HepG2 (cell line): Measurements from ENCODE around the gene XKR7. TPM values are rescaled to one million over a fixed set of nuclear protein-coding genes. Genes with fewer than 3 reads are reported as not detected.

Experiments
- AKAP8 ChIP-seq: sonication (generic); formaldehyde crosslinking; IDR thresholded peaks from 2 replicates; pipeline ENCODE4 v1.5.1; 2020; ENCODE audit warnings: mild to moderate bottlenecking, missing genetic modification reagents
- EED ChIP-seq: sonication (generic); formaldehyde crosslinking; IDR thresholded peaks from 2 replicates; pipeline ENCODE4 v1.5.0; 2020; ENCODE audit warnings: mild to moderate bottlenecking, missing genetic modification reagents
- FOSL2 ChIP-seq: sonication (generic); formaldehyde crosslinking; IDR thresholded peaks from 2 replicates; pipeline ENCODE4 v1.4.0; 2020; ENCODE audit warnings: missing genetic modification reagents
- GFI1 ChIP-seq: sonication (generic); formaldehyde crosslinking; IDR thresholded peaks from 2 replicates; pipeline ENCODE4 v1.5.0; 2020; ENCODE audit warnings: missing genetic modification reagents, mild to moderate bottlenecking, borderline replicate concordance
- GLI4 ChIP-seq: sonication (generic); formaldehyde crosslinking; IDR thresholded peaks from 2 replicates; pipeline ENCODE4 v1.5.1; 2020; ENCODE audit warnings: missing genetic modification reagents, mild to moderate bottlenecking, moderate library complexity, borderline replicate concordance
- HOXD1 ChIP-seq: sonication (generic); formaldehyde crosslinking; IDR thresholded peaks from 2 replicates; pipeline ENCODE4 v1.5.0; 2020; ENCODE audit warnings: missing genetic modification reagents
- MAZ ChIP-seq, 2 experiments: sonication (generic) in 1 of 2; formaldehyde crosslinking in 1 of 2; IDR thresholded peaks; 2 replicates each; pipeline versions ENCODE4 v1.5.0 to v1.6.1; 2012 to 2020; ENCODE audit warnings: low read depth in 2 of 2, mild to moderate bottlenecking in 2 of 2, borderline replicate concordance in 1 of 2, improper control_type of control experiment in 1 of 2, low read length in 1 of 2, missing genetic modification reagents in 1 of 2, moderate library complexity in 1 of 2
- MED1 ChIP-seq: sonication (generic); formaldehyde crosslinking; IDR thresholded peaks from 2 replicates; pipeline ENCODE4 v1.4.0; 2020; ENCODE audit warnings: missing genetic modification reagents
- MYC ChIP-seq: sonication (generic); formaldehyde crosslinking; IDR thresholded peaks from 2 replicates; pipeline ENCODE4 v1.9.0; 2021; ENCODE audit warnings: missing genetic modification reagents, borderline replicate concordance
- NR2C2 ChIP-seq: sonication (generic); formaldehyde crosslinking; IDR thresholded peaks from 2 replicates; pipeline ENCODE4 v1.4.0; 2020; ENCODE audit warnings: missing genetic modification reagents, mild to moderate bottlenecking, moderate library complexity, borderline replicate concordance
- PPARG ChIP-seq: conservative IDR thresholded peaks from 2 replicates; pipeline ENCODE4 v1.6.1; 2016; ENCODE audit warnings: missing biosample characterization, missing genetic modification reagents
- RAD21 ChIP-seq: fragments of 450-650 bp; formaldehyde crosslinking; IDR thresholded peaks from 2 replicates; pipeline ENCODE4 v1.5.0; 2020; ENCODE audit warnings: mild to moderate bottlenecking
- SALL1 ChIP-seq: sonication (generic); formaldehyde crosslinking; IDR thresholded peaks from 2 replicates; pipeline ENCODE4 v1.8.0; 2022; ENCODE audit warnings: mild to moderate bottlenecking, missing genetic modification reagents
- TFAP4 ChIP-seq: sonication (generic); IDR thresholded peaks from 2 replicates; pipeline ENCODE4 v1.6.1; 2016; ENCODE audit warnings: low read depth, borderline replicate concordance
- THAP11 ChIP-seq: IDR thresholded peaks from 2 replicates; pipeline ENCODE4 v1.6.1; 2016; ENCODE audit warnings: missing biosample characterization, missing genetic modification reagents
- TRIM24 ChIP-seq: sonication (generic); formaldehyde crosslinking; IDR thresholded peaks from 2 replicates; pipeline ENCODE4 v1.8.0; 2022; ENCODE audit warnings: mild to moderate bottlenecking, missing genetic modification reagents
- ZNF124 ChIP-seq: sonication (generic); formaldehyde crosslinking; IDR thresholded peaks from 2 replicates; pipeline ENCODE4 v1.4.0; 2020; ENCODE audit warnings: missing genetic modification reagents
- ZNF234 ChIP-seq: sonication (generic); formaldehyde crosslinking; conservative IDR thresholded peaks from 2 replicates; pipeline ENCODE4 v1.5.1; 2020; ENCODE audit warnings: mild to moderate bottlenecking, missing genetic modification reagents
- ZNF24 ChIP-seq: fragments of 450-650 bp; IDR thresholded peaks from 2 replicates; pipeline ENCODE4 v1.6.1; 2017; ENCODE audit warnings: antibody characterized with exemption, mild to moderate bottlenecking
- ZNF367 ChIP-seq: sonication (generic); formaldehyde crosslinking; IDR thresholded peaks from 2 replicates; pipeline ENCODE4 v1.4.0; 2020; ENCODE audit warnings: missing genetic modification reagents, borderline replicate concordance
- ZNF572 ChIP-seq: sonication (generic); formaldehyde crosslinking; IDR thresholded peaks from 2 replicates; pipeline ENCODE4 v1.5.1; 2020; ENCODE audit warnings: mild to moderate bottlenecking, missing genetic modification reagents
- polyA plus RNA-seq, 8 experiments: library from polyadenylated mRNA; depleted of rRNA in 3 of 8; stranded (reverse) in 7 of 8; unstranded in 1 of 8; fragments of >200 nt; fragmentation: Illumina TruSeq in 4 of 8; extraction: Trizol in 4 of 8; gene quantifications; 2 replicates each; pipeline versions ENCODE4 v1.2.1 to v1.2.3, GENCODE V29; 2011 to 2016; ENCODE audit warnings: low read depth in 4 of 8, missing spikeins in 1 of 8, mixed read lengths in 1 of 8; ENCODE audit not compliant: insufficient read depth in 1 of 8
- total RNA-seq, 5 experiments: library from RNA; depleted of rRNA; stranded (reverse); fragments of >200 nt; fragmentation: Illumina TruSeq; extraction: Trizol; gene quantifications; 2 replicates each; pipeline ENCODE4 v1.2.3, GENCODE V29; 2016; ENCODE audit warnings: low read depth in 1 of 5
- TF ChIP-seq, protein P1 (sequence below): sonication (generic); formaldehyde crosslinking; IDR thresholded peaks from 2 replicates; pipeline ENCODE4 v1.5.1; 2020; ENCODE audit warnings: missing genetic modification reagents, mild to moderate bottlenecking, borderline replicate concordance
- TF ChIP-seq, protein P2 (sequence below): sonication (generic); formaldehyde crosslinking; IDR thresholded peaks from 2 replicates; pipeline ENCODE4 v1.4.0; 2020; ENCODE audit warnings: missing genetic modification reagents

The XKR7 gene
- total and polyA plus RNA-seq, 2 of the 13 experiments (the other 11 are each of a cell fraction or from before 2014, with no cell fraction given): not detected

DNA sequence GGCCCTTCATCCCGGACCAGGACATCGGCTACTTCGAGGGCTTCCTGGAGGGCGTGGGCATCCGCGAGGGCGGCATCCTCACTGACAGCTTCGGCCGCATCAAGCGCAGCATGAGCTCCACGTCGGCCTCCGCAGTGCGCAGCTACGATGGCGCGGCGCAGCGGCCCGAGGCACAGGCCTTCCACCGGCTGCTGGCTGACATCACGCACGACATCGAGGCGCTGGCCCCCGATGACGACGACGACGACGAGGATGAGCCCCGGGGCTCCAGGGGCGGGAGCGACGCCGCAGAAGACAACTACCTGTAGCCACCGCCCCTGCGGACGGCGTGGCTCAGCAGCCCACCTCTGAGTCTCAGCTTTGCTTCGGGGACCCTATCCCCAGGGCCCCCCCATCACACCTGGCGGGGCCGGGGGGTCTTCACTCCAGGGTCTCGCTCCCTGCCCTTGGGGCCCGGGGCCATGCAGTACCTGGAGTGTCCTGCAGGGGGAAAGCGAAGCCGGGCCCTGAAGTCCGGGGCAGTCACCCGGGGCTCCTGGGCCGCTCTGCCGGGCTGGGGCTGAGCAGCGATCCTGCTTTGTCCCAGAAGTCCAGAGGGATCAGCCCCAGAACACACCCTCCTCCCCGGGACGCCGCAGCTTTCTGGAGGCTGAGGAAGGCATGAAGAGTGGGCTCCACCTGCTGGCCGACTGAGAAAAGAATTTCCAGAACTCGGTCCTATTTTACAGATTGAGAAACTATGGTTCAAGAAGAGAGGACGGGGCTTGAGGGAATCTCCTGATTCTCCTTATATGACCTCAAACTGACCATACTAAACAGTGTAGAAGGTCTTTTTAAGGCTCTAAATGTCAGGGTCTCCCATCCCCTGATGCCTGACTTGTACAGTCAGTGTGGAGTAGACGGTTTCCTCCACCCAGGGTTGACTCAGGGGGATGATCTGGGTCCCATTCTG, 63.3 kb downstream of the XKR7 start (continued):
- peak; percentile 52; the same call in 1 of the 2 replicates for TF ChIP-seq THAP11 (CRISPR knock-in tag)
- no peak for TF ChIP-seq AKAP8 (CRISPR knock-in tag)
- TF ChIP-seq ZNF367 (CRISPR knock-in tag): 0 out of 2 replicates have a peak, but pooled peaks have one; percentile 55
- TF ChIP-seq ZNF24: 0 out of 2 replicates have a peak, but pooled peaks have one; percentile 26
- TF ChIP-seq PPARG: 0 out of 2 replicates have a peak, but pooled peaks have one; percentile 28
- TF ChIP-seq NR2C2 (CRISPR knock-in tag): peak; percentile 46; the same call in 1 of the 2 replicates
- TF ChIP-seq MAZ (IDR thresholded peaks at IDR 0.05; ENCODE audit: borderline replicate concordance, low read depth, low read length): peak; percentile 63; the same call in 1 of the 2 replicates
- peak; percentile 73; the same call in 1 of the 2 replicates for TF ChIP-seq MAZ (CRISPR knock-in tag; IDR thresholded peaks at IDR 0.05; ENCODE audit: low read depth)
- TF ChIP-seq HOXD1: peak; percentile 56; the same call in 1 of the 2 replicates
- TF ChIP-seq ZNF124: peak; percentile 70; the same call in 1 of the 2 replicates
- 0 out of 2 replicates have a peak, but pooled peaks have one; percentile 23 for TF ChIP-seq FOSL2 (CRISPR knock-in tag)
- TF ChIP-seq ZNF234 (CRISPR knock-in tag): no peak
- peak; percentile 35; the same call in 1 of the 2 replicates for TF ChIP-seq TFAP4
- TF ChIP-seq TRIM24: no peak
- peak; percentile 97 for TF ChIP-seq RAD21
- 0 out of 2 replicates have a peak, but pooled peaks have one; percentile 39 for TF ChIP-seq MED1 (CRISPR knock-in tag)
- TF ChIP-seq ZNF572 (CRISPR knock-in tag): no peak
- TF ChIP-seq SALL1 (CRISPR knock-in tag): peak; percentile 71
- peak; percentile 36; the same call in 1 of the 2 replicates for TF ChIP-seq GFI1 (CRISPR knock-in tag)
- TF ChIP-seq, protein P1, sequence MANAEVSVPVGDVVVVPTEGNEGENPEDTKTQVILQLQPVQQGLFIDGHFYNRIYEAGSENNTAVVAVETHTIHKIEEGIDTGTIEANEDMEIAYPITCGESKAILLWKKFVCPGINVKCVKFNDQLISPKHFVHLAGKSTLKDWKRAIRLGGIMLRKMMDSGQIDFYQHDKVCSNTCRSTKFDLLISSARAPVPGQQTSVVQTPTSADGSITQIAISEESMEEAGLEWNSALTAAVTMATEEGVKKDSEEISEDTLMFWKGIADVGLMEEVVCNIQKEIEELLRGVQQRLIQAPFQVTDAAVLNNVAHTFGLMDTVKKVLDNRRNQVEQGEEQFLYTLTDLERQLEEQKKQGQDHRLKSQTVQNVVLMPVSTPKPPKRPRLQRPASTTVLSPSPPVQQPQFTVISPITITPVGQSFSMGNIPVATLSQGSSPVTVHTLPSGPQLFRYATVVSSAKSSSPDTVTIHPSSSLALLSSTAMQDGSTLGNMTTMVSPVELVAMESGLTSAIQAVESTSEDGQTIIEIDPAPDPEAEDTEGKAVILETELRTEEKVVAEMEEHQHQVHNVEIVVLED: peak; percentile 60; the same call in 1 of the 2 replicates
- no peak for TF ChIP-seq EED (CRISPR knock-in tag)
- 0 out of 2 replicates have a peak, but pooled peaks have one; percentile 69 for TF ChIP-seq GLI4 (CRISPR knock-in tag)
- 0 out of 2 replicates have a peak, but pooled peaks have one; percentile 48 for TF ChIP-seq MYC (CRISPR knock-in tag)
- TF ChIP-seq, protein P2, sequence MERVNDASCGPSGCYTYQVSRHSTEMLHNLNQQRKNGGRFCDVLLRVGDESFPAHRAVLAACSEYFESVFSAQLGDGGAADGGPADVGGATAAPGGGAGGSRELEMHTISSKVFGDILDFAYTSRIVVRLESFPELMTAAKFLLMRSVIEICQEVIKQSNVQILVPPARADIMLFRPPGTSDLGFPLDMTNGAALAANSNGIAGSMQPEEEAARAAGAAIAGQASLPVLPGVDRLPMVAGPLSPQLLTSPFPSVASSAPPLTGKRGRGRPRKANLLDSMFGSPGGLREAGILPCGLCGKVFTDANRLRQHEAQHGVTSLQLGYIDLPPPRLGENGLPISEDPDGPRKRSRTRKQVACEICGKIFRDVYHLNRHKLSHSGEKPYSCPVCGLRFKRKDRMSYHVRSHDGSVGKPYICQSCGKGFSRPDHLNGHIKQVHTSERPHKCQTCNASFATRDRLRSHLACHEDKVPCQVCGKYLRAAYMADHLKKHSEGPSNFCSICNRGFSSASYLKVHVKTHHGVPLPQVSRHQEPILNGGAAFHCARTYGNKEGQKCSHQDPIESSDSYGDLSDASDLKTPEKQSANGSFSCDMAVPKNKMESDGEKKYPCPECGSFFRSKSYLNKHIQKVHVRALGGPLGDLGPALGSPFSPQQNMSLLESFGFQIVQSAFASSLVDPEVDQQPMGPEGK: peak; percentile 66
